NB4 (cell line): Measurements from ENCODE around the gene IFT57.

ENCODE experiments used
- CTCF ChIP-seq: IDR thresholded peaks from one replicate; pipeline ENCODE4 v1.5.1; 2012; ENCODE audit warnings: low read depth, low read length
- MAX ChIP-seq: IDR thresholded peaks from 2 replicates; pipeline ENCODE4 v1.6.1; 2011; ENCODE audit warnings: low read depth, low read length
- POLR2A ChIP-seq: IDR thresholded peaks from 2 replicates; pipeline ENCODE4 v1.6.1; 2011; ENCODE audit warnings: mild to moderate bottlenecking; ENCODE audit not compliant: insufficient read length; ENCODE audit errors: extremely low read depth

GRCh38 chr3:108127301-108127988, 94.8 kb downstream of the IFT57 start:
- TF ChIP-seq POLR2A (no peak), CTCF (no peak), MAX (peak; percentile 27; the same call in 1 of the 2 replicates)
